ENCODE data around the gene MACROD1. TPM values are rescaled to one million over a fixed set of nuclear protein-coding genes. Genes with fewer than 3 reads are reported as not detected.
A peak's percentile ranks its signal among the peaks of the same experiment; 100 is the strongest.

Gene MACROD1
- polyA plus RNA-seq, 1 donor (not counting 4 experiments of a cell fraction or from before 2014, with no cell fraction given), result 4.6 TPM

- Histone ChIP-seq H3K36me3 (ENCODE audit: control insufficient read depth in 2 of 2, extremely low read depth in 1 of 2, insufficient read depth in 2 of 2, low read length in 2 of 2) (no peaks in the 10 kb centered on the region), H3K4me1 (ENCODE audit: control insufficient read depth, extremely low read depth, insufficient read depth, low read length) (peaks cover 17% of the 10 kb centered on the region), H3K9me1 (ENCODE audit: control insufficient read depth, extremely low read depth, insufficient read depth, low read length) (peaks cover 2% of the 10 kb centered on the region), H3K27ac (ENCODE audit: control insufficient read depth, insufficient read depth, low read length) (no peak overlapping the region), H4K20me1 (ENCODE audit: control insufficient read depth, extremely low read depth, insufficient read depth, low read length) (no peaks in the 10 kb centered on the region), H3K79me2 (ENCODE audit: control insufficient read depth, insufficient read depth, low read length) (no peaks in the 10 kb centered on the region), H3K27me3 (ENCODE audit: control insufficient read depth, extremely low read depth, insufficient read depth, low read length) (no peaks in the 10 kb centered on the region), H2AFZ (ENCODE audit: control insufficient read depth, low read length) (peak overlapping the region; percentile 15), H3K9me3 (ENCODE audit: control insufficient read depth, low read depth, low read length) (no peaks in the 10 kb centered on the region), H3K4me2 (ENCODE audit: control insufficient read depth, extremely low read depth, insufficient read depth, low read depth, low read length) (peak overlapping the region; percentile 56), H3K9ac (ENCODE audit: control insufficient read depth, extremely low read depth, insufficient read depth, low read length) (no peak overlapping the region), H3K4me3 (ENCODE audit: control insufficient read depth in 2 of 3, extremely low read depth in 1 of 3, insufficient read depth in 2 of 3, low read depth in 1 of 3, low read length in 3 of 3) (no peak overlapping the region)
- TF ChIP-seq EZH2 (IDR thresholded peaks at IDR 0.05; ENCODE audit: low read length) (no peak), CTCF (optimal IDR thresholded peaks at IDR 0.05 in 1 of 3, IDR thresholded peaks at IDR 0.05 in 1 of 3, conservative IDR thresholded peaks at IDR 0.05 in 1 of 3; ENCODE audit: extremely low read depth in 1 of 3, insufficient read depth in 2 of 3, low read length in 3 of 3) (no peak)
- dilution Hi-C loops (cut with MboI; ENCODE audit: extremely low pct_ligation_motif_present, low sequenced_read_pairs), result no loop called here
- DNase-seq (ENCODE audit: low read depth, low spot score), result peak; percentile 62
- FAIRE-seq, result peak; percentile 55
Observed at GRCh38 chr11:63961608-63962412, 204.1 kb downstream of the MACROD1 start.

- DNase-seq (ENCODE audit: low read depth, low spot score) (no peak), FAIRE-seq (no peak)
- TF ChIP-seq EZH2 (IDR thresholded peaks at IDR 0.05; ENCODE audit: low read length) (no peak), CTCF (optimal IDR thresholded peaks at IDR 0.05 in 1 of 3, IDR thresholded peaks at IDR 0.05 in 1 of 3, conservative IDR thresholded peaks at IDR 0.05 in 1 of 3; ENCODE audit: extremely low read depth in 1 of 3, insufficient read depth in 2 of 3, low read length in 3 of 3) (no peak)
- Histone ChIP-seq H3K27ac (ENCODE audit: control insufficient read depth, insufficient read depth, low read length) (no peak overlapping the region), H3K4me1 (ENCODE audit: control insufficient read depth, extremely low read depth, insufficient read depth, low read length) (peaks cover 17% of the 10 kb centered on the region), H3K4me2 (ENCODE audit: control insufficient read depth, extremely low read depth, insufficient read depth, low read depth, low read length) (no peak overlapping the region), H3K79me2 (ENCODE audit: control insufficient read depth, insufficient read depth, low read length) (no peaks in the 10 kb centered on the region), H2AFZ (ENCODE audit: control insufficient read depth, low read length) (no peak overlapping the region), H3K9ac (ENCODE audit: control insufficient read depth, extremely low read depth, insufficient read depth, low read length) (no peak overlapping the region), H3K9me3 (ENCODE audit: control insufficient read depth, low read depth, low read length) (no peaks in the 10 kb centered on the region), H4K20me1 (ENCODE audit: control insufficient read depth, extremely low read depth, insufficient read depth, low read length) (no peaks in the 10 kb centered on the region), H3K36me3 (ENCODE audit: control insufficient read depth in 2 of 2, extremely low read depth in 1 of 2, insufficient read depth in 2 of 2, low read length in 2 of 2) (peaks cover 8 to 10% of the 10 kb centered on the region in 2 experiments), H3K9me1 (ENCODE audit: control insufficient read depth, extremely low read depth, insufficient read depth, low read length) (peaks cover 2% of the 10 kb centered on the region), H3K27me3 (ENCODE audit: control insufficient read depth, extremely low read depth, insufficient read depth, low read length) (no peaks in the 10 kb centered on the region), H3K4me3 (ENCODE audit: control insufficient read depth in 2 of 3, extremely low read depth in 1 of 3, insufficient read depth in 2 of 3, low read depth in 1 of 3, low read length in 3 of 3) (no peak overlapping the region)
- dilution Hi-C loops (cut with MboI; ENCODE audit: extremely low pct_ligation_motif_present, low sequenced_read_pairs), result no loop called here
Observed at GRCh38 chr11:63958008-63958407, 207.9 kb downstream of the MACROD1 start.

Measured in keratinocyte (primary cell).